Fibroblast of lung (primary cell): Measurements from ENCODE around the gene ING1. TPM values are rescaled to one million over a fixed set of nuclear protein-coding genes. Genes with fewer than 3 reads are reported as not detected.

Experiments used
- DNase-seq, 2 donors: peaks; one replicate each; pipeline versions ENCODE4 v3.0.0 to v3.0.0-alpha.2; 2010; ENCODE audit warnings: low read depth in 2 of 2
- H2AFZ ChIP-seq: 2 replicates; pipeline ENCODE4 v1.5.1; 2012; ENCODE audit warnings: low read length, control low read depth, inconsistent platforms
- H3K27ac ChIP-seq: 2 replicates; pipeline ENCODE4 v1.5.1; 2011; ENCODE audit warnings: low read length, control low read depth; ENCODE audit not compliant: insufficient read depth
- H3K27me3 ChIP-seq: 2 replicates; pipeline ENCODE4 v1.5.1; 2011; ENCODE audit warnings: mild to moderate bottlenecking, low read length; ENCODE audit not compliant: control insufficient read depth, insufficient read depth
- H3K36me3 ChIP-seq: 2 replicates; pipeline ENCODE4 v1.5.1; 2011; ENCODE audit warnings: low read length; ENCODE audit not compliant: control insufficient read depth, insufficient read depth
- H3K4me1 ChIP-seq: 2 replicates; pipeline ENCODE4 v1.5.1; 2011; ENCODE audit warnings: low read length; ENCODE audit not compliant: control insufficient read depth, insufficient read depth; ENCODE audit errors: extremely low read depth
- H3K4me2 ChIP-seq: 2 replicates; pipeline ENCODE4 v1.5.1; 2011; ENCODE audit warnings: low read length, control low read depth; ENCODE audit not compliant: insufficient read depth; ENCODE audit errors: extremely low read depth
- H3K4me3 ChIP-seq, 4 experiments: fragments of 200-600 bp in 1 of 4; sonication (generic) in 1 of 4; replicated peaks in 1 of 4; 2 replicates each; pipeline ENCODE4 v1.5.1; 2011 to 2016; ENCODE audit warnings: low read length in 4 of 4, low read depth in 3 of 4, mild to moderate bottlenecking in 3 of 4, control low read depth in 2 of 4, inconsistent platforms in 1 of 4, mixed read lengths in 1 of 4; ENCODE audit not compliant: insufficient read depth in 1 of 4; ENCODE audit errors: control extremely low read depth in 1 of 4
- H3K79me2 ChIP-seq: 2 replicates; pipeline ENCODE4 v1.5.1; 2012; ENCODE audit warnings: mild to moderate bottlenecking, low read length, inconsistent platforms; ENCODE audit not compliant: control insufficient read depth, insufficient read depth
- H3K9ac ChIP-seq: 2 replicates; pipeline ENCODE4 v1.5.1; 2011; ENCODE audit warnings: mild to moderate bottlenecking, low read length, control low read depth; ENCODE audit not compliant: insufficient read depth
- H3K9me3 ChIP-seq: 2 replicates; pipeline ENCODE4 v1.5.1; 2012; ENCODE audit warnings: low read depth, low read length; ENCODE audit not compliant: control insufficient read depth, insufficient read depth
- H4K20me1 ChIP-seq: 2 replicates; pipeline ENCODE4 v1.5.1; 2011; ENCODE audit warnings: low read length; ENCODE audit not compliant: control insufficient read depth, insufficient read depth; ENCODE audit errors: extremely low read depth
- CTCF ChIP-seq, 2 donors: IDR thresholded peaks in 1 of 2; conservative IDR thresholded peaks in 1 of 2; 1 replicate in 1 of 2; 2 replicates in 1 of 2; pipeline ENCODE4 v1.5.1; 2011 to 2012; ENCODE audit warnings: low read length in 2 of 2, control low read depth in 1 of 2, inconsistent platforms in 1 of 2, low read depth in 1 of 2, mild to moderate bottlenecking in 1 of 2
- EZH2 ChIP-seq: IDR thresholded peaks from 2 replicates; pipeline ENCODE4 v1.5.1; 2012; ENCODE audit warnings: low read length, control low read depth, mild to moderate bottlenecking; ENCODE audit errors: missing control alignments
- polyA plus RNA-seq, 2 donors: library from polyadenylated mRNA; depleted of rRNA in 1 of 2; stranded (reverse) in 1 of 2; unstranded in 1 of 2; fragments of >200 nt; gene quantifications; 2 replicates each; pipeline ENCODE4 v1.2.1, GENCODE V29; 2011 to 2012; ENCODE audit warnings: missing spikeins in 1 of 2
- total RNA-seq: library from RNA; depleted of rRNA; stranded (reverse); fragments of >200 nt; gene quantifications from 2 replicates; pipeline ENCODE4 v1.2.1, GENCODE V29; 2014

The ING1 gene
- total and polyA plus RNA-seq, 2 donors (not counting 1 experiment from before 2014, with no cell fraction given) = 7.9 to 13.0 TPM

GRCh38 chr13:110737555-110737954 lies 24.1 kb downstream of the ING1 start:
- H3K4me1 ChIP-seq = no peaks in the 10 kb centered on the region
- no peaks in the 10 kb centered on the region for H3K27me3 ChIP-seq
- no peak overlapping the region for H2AFZ ChIP-seq
- no peaks in the 10 kb centered on the region for H3K9me3 ChIP-seq
- TF ChIP-seq EZH2 (no peak), CTCF (conservative IDR thresholded peaks at IDR 0.05 in 1 of 2, IDR thresholded peaks at IDR 0.05 in 1 of 2; ENCODE audit: low read depth in 1 of 2, low read length in 2 of 2) (no peak)
- no peaks in the 10 kb centered on the region for H3K79me2 ChIP-seq
- H3K4me2 ChIP-seq = no peak overlapping the region
- DNase-seq = no peak
- H3K4me3 ChIP-seq = no peak overlapping the region
- no peaks in the 10 kb centered on the region for H3K36me3 ChIP-seq
- H3K27ac ChIP-seq = no peak overlapping the region
- no peaks in the 10 kb centered on the region for H4K20me1 ChIP-seq
- no peak overlapping the region for H3K9ac ChIP-seq

GRCh38 chr13:110743687-110744086 lies 30.2 kb downstream of the ING1 start:
- TF ChIP-seq EZH2 = no peak
- TF ChIP-seq CTCF (conservative IDR thresholded peaks at IDR 0.05 in 1 of 2, IDR thresholded peaks at IDR 0.05 in 1 of 2; ENCODE audit: low read depth in 1 of 2, low read length in 2 of 2) = no peak
- no peak overlapping the region for H3K9ac ChIP-seq
- H3K9me3 ChIP-seq = no peaks in the 10 kb centered on the region
- H3K36me3 ChIP-seq = no peaks in the 10 kb centered on the region
- H3K4me3 ChIP-seq = no peak overlapping the region
- H3K4me1 ChIP-seq = no peaks in the 10 kb centered on the region
- no peak overlapping the region for H3K27ac ChIP-seq
- no peaks in the 10 kb centered on the region for H4K20me1 ChIP-seq
- H3K4me2 ChIP-seq = no peak overlapping the region
- no peaks in the 10 kb centered on the region for H3K27me3 ChIP-seq
- DNase-seq = no peak
- H2AFZ ChIP-seq = no peak overlapping the region
- no peaks in the 10 kb centered on the region for H3K79me2 ChIP-seq

- no peak overlapping the region for H3K9ac ChIP-seq
- no peaks in the 10 kb centered on the region for H3K9me3 ChIP-seq
- H3K36me3 ChIP-seq = no peaks in the 10 kb centered on the region
- H3K4me1 ChIP-seq = no peaks in the 10 kb centered on the region
- H3K4me3 ChIP-seq = no peak overlapping the region
- no peak overlapping the region for H3K4me2 ChIP-seq
- H3K79me2 ChIP-seq = no peaks in the 10 kb centered on the region
- no peak for TF ChIP-seq EZH2
- no peak for TF ChIP-seq CTCF (conservative IDR thresholded peaks at IDR 0.05 in 1 of 2, IDR thresholded peaks at IDR 0.05 in 1 of 2; ENCODE audit: low read depth in 1 of 2, low read length in 2 of 2)
- H2AFZ ChIP-seq = peak overlapping the region; percentile 31
- peak; percentile 7 to 25 for DNase-seq
- no peaks in the 10 kb centered on the region for H4K20me1 ChIP-seq
- H3K27ac ChIP-seq = no peak overlapping the region
- H3K27me3 ChIP-seq = no peaks in the 10 kb centered on the region
Measured at GRCh38 chr13:110746438-110746837, 32.9 kb downstream of the ING1 start.
